Measurements from ENCODE around the gene MAST2. TPM values are rescaled to one million over a fixed set of nuclear protein-coding genes. Genes with fewer than 3 reads are reported as not detected.

Gene MAST2
- total and polyA plus RNA-seq, 5 donors = 46.1 to 85.3 (median 69.5) TPM

Other genes with a start within 250 kb of the MAST2 start
- 10 to 100 TPM; 43.7 to 49.4 (median 48.1) TPM for gene NASP, start 219.6 kb upstream of the MAST2 start, total RNA-seq
- gene NASP, start 219.6 kb upstream of the MAST2 start, polyA plus RNA-seq = 89.8 TPM
- gene CCDC17, start 179.6 kb upstream of the MAST2 start, total RNA-seq = 1 to 10 TPM in 3 of 4 donors, under 1 TPM in 1; 0.42 to 1.8 (median 1.1) TPM
- 0.93 TPM for gene CCDC17, start 179.6 kb upstream of the MAST2 start, polyA plus RNA-seq
- gene GPBP1L1, start 117.1 kb upstream of the MAST2 start, total RNA-seq = 10 to 100 TPM; 75.4 to 83.1 (median 79.9) TPM
- gene GPBP1L1, start 117.1 kb upstream of the MAST2 start, polyA plus RNA-seq = 47.9 TPM
- gene TMEM69, start 115.4 kb upstream of the MAST2 start, total RNA-seq = 10 to 100 TPM; 21.6 to 30.9 (median 24.1) TPM
- gene TMEM69, start 115.4 kb upstream of the MAST2 start, polyA plus RNA-seq = 32.4 TPM
- 10 to 100 TPM; 12.2 to 20.2 (median 15.7) TPM for gene IPP, start 53.0 kb upstream of the MAST2 start, total RNA-seq
- gene IPP, start 53.0 kb upstream of the MAST2 start, polyA plus RNA-seq = 7.4 TPM